Left forelimb (tissue), 1 donor: ENCODE results near the gene RBFOX1.

ENCODE experiments used
- DNase-seq: peaks from one replicate; pipeline ENCODE4 v3.0.0-alpha.2; 2018; ENCODE audit warnings: low spot score

Gene RBFOX1

GRCh38 chr16:7334801-7335560 is 2.3 kb downstream of the RBFOX1 start:
- no peak for DNase-seq

DNA sequence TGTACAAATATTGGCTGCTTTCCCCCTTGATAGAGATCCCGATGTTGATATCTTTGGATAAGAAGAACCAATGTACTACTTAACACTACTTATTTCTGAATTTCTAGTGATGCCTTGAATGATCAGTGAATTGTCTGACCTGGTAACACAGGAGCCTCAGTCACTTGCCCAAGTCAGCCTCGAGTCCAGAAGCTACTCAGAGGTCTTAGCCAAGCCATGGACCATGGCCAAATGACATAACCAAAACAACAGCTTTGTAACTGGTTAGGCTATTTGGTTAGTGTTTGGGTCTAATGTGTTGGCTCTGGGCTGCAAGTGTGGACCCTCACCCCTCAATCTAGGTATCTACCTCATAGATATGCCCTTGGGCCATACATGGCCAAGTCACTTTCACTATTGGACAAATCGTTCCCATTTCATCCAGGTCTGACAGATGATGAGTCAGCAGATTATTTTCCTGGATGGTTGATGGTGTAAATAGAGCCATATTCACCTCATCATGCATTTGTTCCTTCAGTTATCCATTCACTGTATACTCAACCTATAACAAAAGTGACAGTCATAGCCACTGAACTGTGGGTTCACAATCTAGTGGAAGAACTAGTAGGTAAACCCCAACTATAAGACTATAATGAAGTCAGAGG is 3.5 kb downstream of the RBFOX1 start:
- DNase-seq: no peak

DNA sequence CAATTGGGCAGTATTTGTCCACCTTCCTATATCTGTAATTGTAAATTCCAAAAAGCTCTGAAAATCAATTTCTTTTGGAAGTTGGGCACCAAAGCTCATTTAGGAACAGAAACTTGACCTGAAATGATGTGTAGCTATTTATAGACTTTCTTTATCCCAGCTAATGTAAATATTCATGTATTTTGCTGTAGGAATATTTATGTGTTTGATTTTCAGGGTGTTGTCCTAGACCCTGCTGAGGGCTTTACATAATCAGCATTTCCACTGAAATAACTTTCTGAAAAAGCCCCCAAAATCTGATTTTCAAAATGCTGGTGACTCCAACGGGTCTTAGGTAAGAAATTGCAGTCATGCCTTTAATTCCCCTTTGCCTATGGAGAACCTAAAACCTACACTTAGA is 4.1 kb downstream of the RBFOX1 start:
- DNase-seq: no peak

DNA sequence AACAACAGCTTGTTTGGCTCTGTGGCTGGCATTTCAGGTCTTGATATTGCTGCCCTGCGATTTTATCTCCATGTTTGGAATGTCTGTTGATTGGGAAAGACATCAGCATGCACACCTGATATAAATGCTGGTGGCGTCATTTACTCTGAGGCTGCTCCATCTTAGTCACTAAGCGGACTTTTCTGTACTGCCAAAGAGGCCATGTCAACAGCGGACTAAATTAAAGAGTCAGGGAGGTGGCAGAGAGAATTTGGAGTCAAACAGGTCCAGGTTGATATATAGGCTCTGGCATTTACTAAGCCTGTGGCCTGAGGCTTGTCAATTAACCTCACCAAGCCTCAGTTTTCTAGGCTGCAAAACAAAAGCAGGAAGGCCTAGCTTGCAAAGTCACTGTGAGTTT is 6.2 kb downstream of the RBFOX1 start:
- no peak for DNase-seq

DNA sequence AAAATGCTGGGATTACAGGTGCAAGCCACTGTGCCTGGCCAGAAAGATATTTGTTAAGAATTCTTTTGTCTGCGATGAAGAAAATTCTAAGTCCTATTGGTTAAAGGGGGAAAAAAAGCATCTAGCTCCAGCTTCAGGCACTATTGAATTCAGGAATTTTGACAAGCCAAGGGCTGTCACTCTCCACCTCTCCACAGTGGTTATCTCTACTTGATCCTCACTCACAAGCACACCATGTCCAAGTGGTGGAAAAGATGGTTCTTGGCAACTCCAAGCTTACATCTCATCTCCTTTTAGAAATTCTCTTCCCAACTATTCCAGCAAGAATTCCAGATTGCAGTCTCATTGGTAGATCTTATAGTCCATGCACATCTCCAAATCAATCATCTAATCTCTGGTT is 7.1 kb downstream of the RBFOX1 start:
- no peak for DNase-seq

DNA sequence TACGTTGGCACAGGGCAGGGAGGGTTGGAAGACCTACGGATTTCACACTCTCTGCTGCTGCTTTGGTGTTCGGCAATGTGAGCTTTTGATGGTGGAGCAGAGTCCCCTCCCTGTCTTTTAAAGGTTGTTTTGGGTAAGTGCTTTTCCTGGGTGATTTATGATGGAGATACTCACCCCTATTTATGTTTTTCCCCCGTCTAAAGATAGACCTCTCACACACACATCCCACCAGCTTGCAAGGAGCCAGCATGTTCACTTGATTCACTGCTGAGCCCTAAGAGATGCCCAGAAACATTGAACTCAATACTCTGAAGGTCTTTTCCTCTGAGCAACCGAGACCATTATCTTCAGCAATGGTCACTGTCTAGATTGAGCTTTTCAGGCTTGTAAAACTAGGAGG is 8.3 kb downstream of the RBFOX1 start:
- no peak for DNase-seq

GRCh38 chr16:7342598-7342997 is 10.0 kb downstream of the RBFOX1 start:
- no peak for DNase-seq

DNA sequence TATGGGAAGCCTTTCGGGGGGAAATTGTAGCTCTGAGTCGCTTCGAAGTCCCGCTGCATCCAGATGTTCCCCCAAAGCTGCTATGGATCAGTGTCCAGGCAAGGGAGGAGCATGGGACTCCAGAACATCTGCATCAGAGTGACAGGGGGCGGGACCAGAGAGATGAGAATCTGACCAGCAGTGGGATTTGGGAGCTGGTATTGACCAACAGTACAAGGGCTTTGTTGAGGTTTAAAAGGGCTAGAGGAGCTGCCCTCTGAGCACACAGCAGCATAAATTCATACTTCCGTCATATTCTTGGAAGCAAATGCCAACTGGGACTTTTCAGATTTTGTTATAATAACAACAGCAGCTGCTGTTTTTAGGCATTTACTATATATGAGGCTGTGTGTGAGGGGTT is 10.6 kb downstream of the RBFOX1 start:
- DNase-seq: no peak

DNA sequence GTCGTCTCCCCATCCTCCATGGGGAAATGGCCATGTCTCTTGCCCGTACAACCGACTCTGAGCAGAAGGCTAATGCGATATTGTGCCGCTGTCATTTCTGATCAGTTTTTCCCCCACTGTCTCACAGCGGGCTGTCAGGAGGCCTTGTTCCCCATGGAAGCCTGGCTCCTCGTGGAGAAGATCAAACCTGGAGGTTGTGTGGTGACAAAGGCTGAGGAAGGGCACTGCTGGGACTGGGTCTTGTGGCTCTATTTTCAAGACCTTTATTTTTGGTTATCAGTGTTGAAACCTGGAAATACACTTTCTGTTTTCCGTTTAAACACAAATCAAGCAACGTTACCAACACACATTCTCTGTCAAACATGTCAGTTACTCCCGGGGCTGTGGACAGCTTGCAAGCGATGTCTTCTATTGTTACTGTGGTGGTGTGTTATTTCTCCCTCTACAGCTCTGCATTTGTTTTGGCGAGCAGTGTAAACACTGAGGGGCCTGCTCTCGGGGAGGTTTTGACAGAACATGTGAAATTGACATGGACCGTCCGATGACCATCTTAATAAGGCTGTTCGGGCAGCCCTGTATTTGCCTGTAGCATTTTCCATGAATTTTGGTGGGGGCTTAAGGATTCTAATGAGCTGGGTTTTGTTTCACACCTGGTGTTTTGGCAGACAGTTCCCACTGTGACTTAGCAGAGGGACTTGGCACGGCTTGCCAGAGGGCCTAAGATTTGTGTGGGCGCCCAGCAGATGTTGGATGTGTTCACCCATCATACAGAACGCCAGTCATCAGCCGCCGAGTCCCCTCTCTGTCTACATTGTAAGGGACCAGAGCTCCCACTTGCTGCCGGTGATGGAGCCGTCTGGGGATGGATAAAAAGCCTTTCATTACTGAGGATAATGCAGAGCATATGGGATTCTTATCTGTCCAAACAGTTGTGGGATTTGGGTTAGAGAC is 12.5 kb downstream of the RBFOX1 start:
- no peak for DNase-seq

DNA sequence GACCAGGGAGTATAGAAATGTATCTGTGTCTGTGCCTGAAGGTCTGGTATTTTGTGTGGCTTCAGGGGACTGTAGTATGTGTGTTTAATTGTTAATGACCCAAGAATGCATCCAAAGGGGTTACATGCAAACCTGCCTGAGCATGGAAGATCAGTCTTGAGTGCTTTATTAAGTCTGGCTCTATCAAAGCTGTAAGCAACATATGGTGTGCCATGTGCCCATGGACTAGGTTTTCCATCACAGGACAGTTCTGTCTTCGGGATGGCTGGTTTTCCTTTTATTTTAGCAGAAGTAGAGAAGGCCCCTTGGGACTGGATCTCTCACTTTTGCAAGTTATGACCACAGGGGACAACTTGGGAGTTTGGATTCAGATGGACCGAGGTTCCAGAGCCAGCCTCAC is 18.2 kb downstream of the RBFOX1 start:
- DNase-seq: no peak

DNA sequence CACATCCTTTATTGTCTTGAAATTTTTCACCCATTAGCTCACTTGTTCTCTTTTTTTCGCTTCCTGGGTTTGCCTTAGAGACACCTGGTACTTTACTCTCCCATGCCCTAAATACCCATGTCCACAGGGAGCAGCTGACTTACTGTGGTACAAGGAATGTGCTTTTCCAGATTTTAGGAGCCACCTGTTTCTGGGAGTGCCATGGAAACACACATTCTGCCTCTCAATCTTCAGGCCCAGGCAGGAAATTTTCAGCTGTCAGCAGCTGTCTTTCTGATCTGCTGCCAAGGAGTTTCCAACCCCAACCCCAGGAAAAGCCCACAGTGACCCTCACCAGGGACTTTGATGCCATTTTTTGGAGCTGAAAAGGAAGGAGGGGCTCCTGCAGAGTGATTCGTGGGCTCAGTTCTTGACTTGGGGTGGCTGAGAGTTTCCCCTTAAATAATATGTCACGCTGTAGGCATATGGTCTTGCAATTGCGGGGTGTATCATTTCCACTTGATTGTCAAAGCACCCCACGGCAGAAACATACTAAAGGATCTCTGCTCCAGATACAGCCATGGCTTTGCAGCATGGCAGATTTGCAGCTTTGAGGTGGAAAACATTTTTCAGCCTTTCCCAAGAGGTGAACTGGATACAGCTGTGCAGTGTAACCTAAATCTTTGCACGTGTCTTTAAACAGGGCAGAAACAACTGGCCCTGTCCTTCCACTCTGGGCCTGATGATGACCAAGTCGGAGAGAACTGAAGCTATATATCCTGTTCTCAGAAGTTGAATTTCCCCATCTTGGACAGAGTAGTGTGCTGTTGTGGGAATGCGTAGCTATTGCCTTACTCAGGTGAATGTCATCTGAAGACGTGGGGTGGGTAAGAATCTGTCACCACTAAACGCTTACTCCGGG is 19.2 kb downstream of the RBFOX1 start:
- peak; percentile 75 for DNase-seq

DNA sequence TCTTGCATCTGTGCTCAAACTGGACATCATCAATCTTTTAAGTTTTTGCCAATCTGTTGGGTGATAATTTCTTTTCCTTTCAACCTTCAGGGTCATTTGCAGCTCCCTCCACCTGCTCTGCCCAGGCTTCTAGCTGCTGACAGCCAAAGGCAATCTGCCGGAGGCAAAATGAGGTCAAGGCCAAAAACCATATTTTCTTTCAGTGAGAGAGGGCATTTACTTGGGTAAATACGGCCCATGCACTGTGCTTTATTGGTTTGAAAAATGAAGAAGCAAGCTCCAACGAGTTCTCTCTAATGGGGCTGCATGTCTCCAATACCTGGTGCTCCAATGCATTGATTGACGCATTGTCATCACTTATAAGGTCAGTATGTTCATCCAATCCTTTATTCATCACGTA is 23.1 kb downstream of the RBFOX1 start:
- no peak for DNase-seq

- no peak for DNase-seq
Measured at GRCh38 chr16:7361416-7362129, 28.9 kb downstream of the RBFOX1 start.

DNA sequence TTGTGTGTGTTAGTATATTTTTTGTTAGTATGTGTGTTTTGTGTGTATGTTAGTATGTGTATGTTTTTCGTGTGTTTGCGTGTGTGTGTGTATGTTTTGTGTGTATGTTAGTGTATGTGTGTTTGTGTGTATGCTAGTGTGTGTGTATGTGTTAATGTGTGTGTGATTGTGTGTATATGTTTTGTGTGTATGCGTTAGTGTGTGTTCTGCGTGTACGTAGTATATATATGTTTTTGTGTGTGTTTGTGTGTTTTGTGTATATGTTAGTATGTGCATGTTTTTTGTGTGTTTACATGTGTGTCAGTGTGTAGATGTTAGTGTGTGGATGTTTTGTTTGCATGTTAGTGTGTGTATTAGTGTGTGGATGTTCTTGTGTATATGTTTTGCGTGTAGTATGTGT is 29.6 kb downstream of the RBFOX1 start:
- DNase-seq: no peak

DNA sequence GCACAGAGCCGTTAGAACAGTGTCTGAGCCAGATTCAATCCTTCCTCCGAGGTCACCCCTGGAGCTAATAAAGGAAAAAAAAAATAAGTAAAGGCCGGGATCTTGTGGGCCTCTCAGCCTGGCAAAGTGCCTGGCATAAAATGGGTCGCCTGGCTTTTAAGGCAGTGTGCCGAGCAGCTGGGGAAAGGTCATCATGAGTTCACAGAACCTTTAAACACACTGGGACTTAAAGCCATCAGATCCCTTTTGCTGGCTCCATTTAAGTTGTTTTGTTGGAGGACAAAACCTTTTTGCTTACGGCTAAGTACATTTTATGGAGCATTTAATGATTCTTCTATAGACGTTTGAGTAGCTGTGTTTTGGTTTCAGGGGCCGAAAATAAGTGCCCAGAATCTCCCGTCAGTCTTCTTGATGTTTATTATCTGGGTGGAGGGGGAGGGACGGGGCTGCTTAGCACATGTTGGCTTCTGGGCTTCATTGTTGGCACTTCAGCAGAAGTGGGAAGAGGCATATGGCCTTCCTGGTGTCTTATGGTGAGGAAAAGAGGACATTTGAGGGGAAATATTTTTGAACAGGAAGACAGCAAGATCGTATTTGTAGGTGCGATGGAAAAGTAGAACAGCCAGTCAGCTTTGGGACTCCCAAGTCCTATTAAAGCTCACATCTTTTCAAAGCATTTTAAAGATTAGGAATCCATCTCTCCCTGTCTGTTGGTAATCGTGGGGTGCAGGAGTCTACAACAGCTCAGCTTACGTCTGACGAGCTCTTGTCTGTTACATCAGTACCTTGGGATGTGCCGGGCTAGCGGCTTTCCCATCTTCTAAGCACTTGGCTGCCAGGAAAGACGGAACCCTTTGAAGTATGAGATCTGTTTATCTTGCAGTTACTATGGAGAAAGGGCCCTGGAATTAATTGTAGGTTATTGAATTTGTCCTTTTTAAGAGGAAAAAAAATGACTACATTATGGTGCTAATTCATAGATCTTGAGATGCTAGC is 31.1 kb downstream of the RBFOX1 start:
- peak; percentile 78 for DNase-seq

- no peak for DNase-seq
Measured at GRCh38 chr16:7366041-7366440, 33.4 kb downstream of the RBFOX1 start.

GRCh38 chr16:7366993-7367880 is 34.6 kb downstream of the RBFOX1 start:
- no peak for DNase-seq

- DNase-seq: no peak
Measured at GRCh38 chr16:7369204-7369603, 36.6 kb downstream of the RBFOX1 start.

- DNase-seq: no peak
Measured at GRCh38 chr16:7372095-7372494, 39.5 kb downstream of the RBFOX1 start.
